NT2/D1 (cell line): ENCODE measurements around the gene CDK14.

Experiments
- SUZ12 ChIP-seq: IDR thresholded peaks from 2 replicates; pipeline ENCODE4 v1.6.1; 2011; ENCODE audit not compliant: insufficient read length, insufficient read depth; ENCODE audit errors: extremely low read depth
- YY1 ChIP-seq: IDR thresholded peaks from 2 replicates; pipeline ENCODE4 v1.6.1; 2011; ENCODE audit not compliant: insufficient read length, insufficient read depth
- ZNF274 ChIP-seq: IDR thresholded peaks from 2 replicates; pipeline ENCODE4 v1.6.1; 2011; ENCODE audit warnings: mild to moderate bottlenecking, low read depth, low read length

DNA sequence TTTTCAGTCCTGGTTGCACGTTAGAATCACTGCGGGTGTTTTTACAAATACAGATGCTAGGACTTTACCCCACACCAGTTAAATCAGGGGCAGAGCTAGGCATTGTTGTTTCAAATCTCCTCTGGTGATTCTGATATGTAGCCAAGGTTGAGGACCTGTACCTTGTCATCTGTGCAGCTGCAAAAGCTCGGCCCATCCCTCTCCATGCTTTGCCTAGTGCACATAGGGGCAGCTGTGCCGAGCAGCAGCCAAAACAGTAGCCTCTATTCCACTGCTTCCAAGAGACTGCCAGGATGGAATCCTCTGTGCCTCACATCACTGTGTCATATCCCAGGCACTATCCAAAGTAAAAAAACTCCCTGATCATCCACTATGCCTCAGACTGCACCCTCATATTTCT, 181.3 kb downstream of the CDK14 start:
- TF ChIP-seq YY1: no peak
- no peak for TF ChIP-seq SUZ12
- no peak for TF ChIP-seq ZNF274
